OCI-LY7 (cell line): ENCODE results near the gene GPR137B. TPM values are rescaled to one million over a fixed set of nuclear protein-coding genes. Genes with fewer than 3 reads are reported as not detected.

Experiments
- BruUV-seq: library from RNA; stranded (reverse); fragments of 400-500 nt; replicated peaks from 2 replicates; lab custom pipeline; 2021; lab: Mats Ljungman, UMichigan
- CTCF ChIA-PET: fragments of 300-600 bp; sonication (Branson Sonifier 250); formaldehyde crosslinking; loops from one replicate; lab custom pipeline; 2022; ENCODE audit warnings: antibody characterized with exemption; ENCODE audit not compliant: unreplicated experiment; lab: Charles Lee
- POLR2A ChIA-PET: fragments of 300-600 bp; sonication (Branson Sonifier 250); formaldehyde crosslinking; loops from one replicate; lab custom pipeline; 2022; ENCODE audit warnings: antibody characterized with exemption; lab: Charles Lee
- DNase-seq: peaks from one replicate; pipeline ENCODE4 v3.0.0-alpha.2; 2015; ENCODE audit warnings: low spot score
- H2AFZ ChIP-seq: fragments of 200-600 bp; sonication (generic), shearing (Covaris generic); 2 replicates; pipeline ENCODE4 v1.6.1; 2014; ENCODE audit warnings: mild to moderate bottlenecking, antibody characterized with exemption, low read length, moderate library complexity
- H3K27ac ChIP-seq: fragments of 200-600 bp; sonication (generic); 2 replicates; pipeline ENCODE4 v1.5.1; 2014; ENCODE audit warnings: mixed run types, low read depth, mild to moderate bottlenecking, moderate library complexity, low read length, inconsistent platforms; ENCODE audit not compliant: poor library complexity, severe bottlenecking
- H3K36me3 ChIP-seq: fragments of 200-600 bp; sonication (generic); 2 replicates; pipeline ENCODE4 v1.6.1; 2014; ENCODE audit warnings: mild to moderate bottlenecking, antibody characterized with exemption, low read length, moderate library complexity, mixed read lengths; ENCODE audit not compliant: insufficient read depth
- H3K4me1 ChIP-seq: fragments of 200-600 bp; sonication (generic); 2 replicates; pipeline ENCODE4 v1.5.1; 2014; ENCODE audit warnings: mild to moderate bottlenecking, low read length; ENCODE audit not compliant: insufficient read depth, poor library complexity, severe bottlenecking
- H3K4me2 ChIP-seq: fragments of 200-600 bp; sonication (generic); 2 replicates; pipeline ENCODE4 v1.6.1; 2014; ENCODE audit warnings: mild to moderate bottlenecking, low read length
- H3K4me3 ChIP-seq: fragments of 200-600 bp; sonication (generic); 2 replicates; pipeline ENCODE4 v1.5.1; 2014; ENCODE audit warnings: mild to moderate bottlenecking, low read depth, low read length; ENCODE audit not compliant: poor library complexity, severe bottlenecking
- H3K79me2 ChIP-seq: fragments of 200-600 bp; sonication (generic); 2 replicates; pipeline ENCODE4 v1.6.1; 2016; ENCODE audit warnings: low read depth, mild to moderate bottlenecking, low read length, moderate library complexity, mixed read lengths; ENCODE audit not compliant: insufficient read depth
- H3K9me2 ChIP-seq: fragments of 200-600 bp; sonication (generic); 2 replicates; pipeline ENCODE4 v1.6.1; 2016; ENCODE audit warnings: mild to moderate bottlenecking, low read length, mixed read lengths; ENCODE audit not compliant: insufficient read depth
- H3K9me3 ChIP-seq: fragments of 200-600 bp; sonication (generic); 2 replicates; pipeline ENCODE4 v1.6.1; 2014; ENCODE audit warnings: mild to moderate bottlenecking, mixed run types, low read length, mixed read lengths
- H4K20me1 ChIP-seq: fragments of 200-600 bp; sonication (generic); 2 replicates; pipeline ENCODE4 v1.6.1; 2014; ENCODE audit warnings: mild to moderate bottlenecking, antibody characterized with exemption, low read length, moderate library complexity, mixed read lengths; ENCODE audit not compliant: insufficient read depth
- EZH2phosphoT487 ChIP-seq: fragments of 200-600 bp; sonication (generic); IDR thresholded peaks from 2 replicates; pipeline ENCODE4 v1.6.1; 2018; ENCODE audit warnings: low read depth, borderline replicate concordance, mild to moderate bottlenecking, mixed run types, antibody characterized with exemption, low read length, moderate library complexity, mixed read lengths
- intact Hi-C: fragments of 100-400 bp; cut with micrococcal nuclease; formaldehyde crosslinking; loops from one replicate; pipeline ENCODE4 v1.10.0; 2022; ENCODE audit not compliant: unreplicated experiment
- total RNA-seq, 2 experiments: library from RNA; depleted of rRNA in 1 of 2; stranded (reverse); fragments of >200 nt in 1 of 2; shearing (Covaris generic) in 1 of 2; gene quantifications; 2 replicates each; pipeline ENCODE4 v1.2.3, GENCODE V29; 2014 to 2022
- TF ChIP-seq, protein P1 (sequence below): fragments of 200-600 bp; sonication (generic); conservative IDR thresholded peaks from 2 replicates; pipeline ENCODE4 v1.5.1; 2014; ENCODE audit warnings: mild to moderate bottlenecking, antibody characterized with exemption, low read length, moderate library complexity, mixed read lengths

The GPR137B gene
- total RNA-seq, 2 experiments from 2014 or later, result 2.8 to 3.1 TPM

DNA sequence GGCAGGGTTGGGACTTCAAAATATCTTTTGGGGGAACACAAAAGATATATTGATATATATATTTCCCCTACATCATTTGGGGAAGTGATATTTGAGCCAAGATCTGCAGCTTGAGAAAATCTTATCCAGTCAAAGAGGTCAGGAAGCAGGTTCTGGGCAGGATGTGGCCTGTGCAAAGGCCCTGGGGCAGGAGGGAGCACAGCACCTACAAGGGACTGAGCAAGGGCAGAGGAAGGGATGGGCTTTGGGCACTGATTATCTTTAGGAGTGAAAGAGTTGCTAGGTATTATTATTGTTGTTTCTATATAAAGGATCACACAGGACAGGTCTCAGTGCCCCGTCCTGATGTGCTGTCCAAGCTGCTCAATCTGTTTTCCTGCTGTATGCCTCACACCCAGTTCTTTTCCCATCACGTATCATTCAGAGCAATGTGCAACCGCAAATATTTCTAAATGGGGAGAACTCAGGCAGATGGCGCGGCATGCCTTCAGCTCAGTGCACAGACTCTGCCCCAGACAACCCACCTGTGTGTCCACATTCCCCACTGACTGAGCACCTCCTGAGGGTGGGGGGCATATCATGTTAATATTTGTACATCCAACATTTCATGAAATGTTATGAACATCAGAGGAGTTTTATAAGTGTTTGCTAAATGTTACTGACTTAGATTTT is 28.1 kb upstream of the GPR137B start:
- ChIA-PET POLR2A (interaction anchor here (0.7 kb wide), 1 partner anchor 16 kb away, joined by 4 read pairs; no protein-coding TSS in a partner anchor), CTCF (no interaction called here)
- BruUV-seq, result no TSS peak
- Histone ChIP-seq H3K27ac (no peak overlapping the region), H2AFZ (no peak overlapping the region), H3K4me1 (no peaks in the 10 kb centered on the region), H3K79me2 (no peaks in the 10 kb centered on the region), H3K4me3 (no peak overlapping the region), H4K20me1 (no peaks in the 10 kb centered on the region), H3K9me3 (no peaks in the 10 kb centered on the region), H3K36me3 (no peaks in the 10 kb centered on the region), H3K4me2 (no peak overlapping the region), H3K9me2 (no peaks in the 10 kb centered on the region)
- no peak for TF ChIP-seq EZH2phosphoT487
- TF ChIP-seq, protein P1, sequence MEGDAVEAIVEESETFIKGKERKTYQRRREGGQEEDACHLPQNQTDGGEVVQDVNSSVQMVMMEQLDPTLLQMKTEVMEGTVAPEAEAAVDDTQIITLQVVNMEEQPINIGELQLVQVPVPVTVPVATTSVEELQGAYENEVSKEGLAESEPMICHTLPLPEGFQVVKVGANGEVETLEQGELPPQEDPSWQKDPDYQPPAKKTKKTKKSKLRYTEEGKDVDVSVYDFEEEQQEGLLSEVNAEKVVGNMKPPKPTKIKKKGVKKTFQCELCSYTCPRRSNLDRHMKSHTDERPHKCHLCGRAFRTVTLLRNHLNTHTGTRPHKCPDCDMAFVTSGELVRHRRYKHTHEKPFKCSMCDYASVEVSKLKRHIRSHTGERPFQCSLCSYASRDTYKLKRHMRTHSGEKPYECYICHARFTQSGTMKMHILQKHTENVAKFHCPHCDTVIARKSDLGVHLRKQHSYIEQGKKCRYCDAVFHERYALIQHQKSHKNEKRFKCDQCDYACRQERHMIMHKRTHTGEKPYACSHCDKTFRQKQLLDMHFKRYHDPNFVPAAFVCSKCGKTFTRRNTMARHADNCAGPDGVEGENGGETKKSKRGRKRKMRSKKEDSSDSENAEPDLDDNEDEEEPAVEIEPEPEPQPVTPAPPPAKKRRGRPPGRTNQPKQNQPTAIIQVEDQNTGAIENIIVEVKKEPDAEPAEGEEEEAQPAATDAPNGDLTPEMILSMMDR, result no peak
- no peak for DNase-seq
- intact Hi-C loops, result no loop called here

DNA sequence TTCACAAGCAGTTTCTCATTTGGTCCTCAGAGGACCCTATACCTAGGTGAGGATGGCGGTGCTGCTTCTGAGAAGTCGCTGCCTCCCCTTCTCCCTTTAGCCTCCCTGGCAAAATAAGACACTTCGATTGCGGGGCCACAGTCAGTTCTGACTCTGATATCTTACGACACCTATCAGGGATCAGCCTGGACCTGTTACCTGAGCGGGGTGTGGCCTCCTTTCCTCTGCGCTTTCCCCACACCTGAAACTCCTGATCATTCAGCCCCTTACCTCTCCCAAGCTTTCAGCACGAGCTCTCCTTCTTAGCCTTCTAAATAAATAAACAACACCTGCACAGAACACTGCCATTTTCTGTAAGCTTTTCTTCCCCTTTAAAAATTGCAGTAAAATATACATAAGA is 24.6 kb upstream of the GPR137B start:
- no peaks in the 10 kb centered on the region for H3K36me3 ChIP-seq
- H2AFZ ChIP-seq, result no peak overlapping the region
- no peaks in the 10 kb centered on the region for H3K9me2 ChIP-seq
- no TSS peak for BruUV-seq
- ChIA-PET CTCF (no interaction called here), POLR2A (no interaction called here)
- no peaks in the 10 kb centered on the region for H3K4me1 ChIP-seq
- no peak overlapping the region for H3K27ac ChIP-seq
- H4K20me1 ChIP-seq, result no peaks in the 10 kb centered on the region
- intact Hi-C loops, result no loop called here
- H3K4me3 ChIP-seq, result no peak overlapping the region
- DNase-seq, result no peak
- H3K4me2 ChIP-seq, result no peak overlapping the region
- H3K9me3 ChIP-seq, result no peaks in the 10 kb centered on the region
- TF ChIP-seq, protein P1, result no peak
- TF ChIP-seq EZH2phosphoT487, result no peak
- no peaks in the 10 kb centered on the region for H3K79me2 ChIP-seq

DNA sequence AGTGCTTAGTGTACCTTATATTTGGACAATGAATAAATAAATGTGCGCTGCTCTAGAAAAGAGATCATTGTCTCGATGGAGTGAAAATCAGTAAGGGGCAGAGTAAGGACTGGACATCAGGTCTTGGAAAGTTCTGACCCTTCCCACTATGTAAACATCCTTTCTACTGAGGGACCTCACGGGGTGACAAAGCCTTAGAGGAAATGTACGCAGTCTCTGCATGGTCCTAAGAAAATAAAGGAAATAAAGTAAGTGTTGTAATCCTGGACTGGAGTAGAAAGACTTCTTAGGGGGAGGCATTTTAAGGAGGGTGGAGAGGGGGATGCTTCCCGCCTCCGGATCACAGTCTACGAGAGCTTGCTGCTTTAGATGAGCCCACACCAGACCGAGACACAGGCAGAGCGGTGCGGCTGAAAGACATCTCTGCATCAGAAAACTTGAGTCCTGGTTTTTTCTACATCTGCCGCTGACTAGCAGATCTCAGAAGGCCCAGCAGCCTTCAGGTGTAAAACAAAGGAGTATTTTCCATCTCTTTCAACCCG is 22.3 kb upstream of the GPR137B start:
- H3K4me1 ChIP-seq, result no peaks in the 10 kb centered on the region
- POLR2A ChIA-PET, result no interaction called here
- no peak for DNase-seq
- H3K27ac ChIP-seq, result no peak overlapping the region
- no peaks in the 10 kb centered on the region for H3K9me3 ChIP-seq
- no peaks in the 10 kb centered on the region for H3K79me2 ChIP-seq
- no TSS peak for BruUV-seq
- no peak overlapping the region for H3K4me2 ChIP-seq
- H3K9me2 ChIP-seq, result no peaks in the 10 kb centered on the region
- CTCF ChIA-PET, result no interaction called here
- H2AFZ ChIP-seq, result no peak overlapping the region
- no peak overlapping the region for H3K4me3 ChIP-seq
- no peaks in the 10 kb centered on the region for H4K20me1 ChIP-seq
- intact Hi-C loops, result no loop called here
- H3K36me3 ChIP-seq, result no peaks in the 10 kb centered on the region
- no peak for TF ChIP-seq EZH2phosphoT487
- TF ChIP-seq, protein P1, result no peak
